HG02884 (cell line): Measurements from ENCODE around the gene EIF3L.
"Not testable (repeated sequence)": the region's sequence is repeated elsewhere in the genome, so short reads cannot be mapped to it uniquely, and the experiment has no call there.

Source experiments
- ATAC-seq: cut with Tn5 transposase; IDR thresholded peaks from one replicate; pipeline ENCODE4 v1.9.1; 2021; ENCODE audit warnings: mild to moderate bottlenecking, moderate library complexity; ENCODE audit not compliant: unreplicated experiment

Gene EIF3L

GRCh38 chr22:37849089-37849751, at the start of gene EIF3L:
Gene EIF3L, plus strand, starts transcription at chr22:37849419. Its CDS starts 31 bp downstream, at chr22:37849450.
- ATAC-seq = peak; percentile 56

- ATAC-seq = not testable (repeated sequence)
Measured at GRCh38 chr22:37799979-37800378, 49.2 kb upstream of the EIF3L start.

GRCh38 chr22:37801946-37802309, 47.3 kb upstream of the EIF3L start:
- ATAC-seq = no peak

- ATAC-seq = no peak
Measured at GRCh38 chr22:37802310-37803194, 46.7 kb upstream of the EIF3L start.

- no peak for ATAC-seq
Measured at GRCh38 chr22:37803195-37803638, 46.0 kb upstream of the EIF3L start.

- ATAC-seq = no peak
Measured at GRCh38 chr22:37803639-37804351, 45.4 kb upstream of the EIF3L start.

- no peak for ATAC-seq
Measured at GRCh38 chr22:37804352-37804880, 44.8 kb upstream of the EIF3L start.

- ATAC-seq = no peak
Measured at GRCh38 chr22:37804881-37805809, 44.1 kb upstream of the EIF3L start.

- ATAC-seq = no peak
Measured at GRCh38 chr22:37805810-37806277, 43.4 kb upstream of the EIF3L start.

- no peak for ATAC-seq
Measured at GRCh38 chr22:37806409-37807333, 42.5 kb upstream of the EIF3L start.

- peak; percentile 64 for ATAC-seq
Measured at GRCh38 chr22:37807410-37808293, 41.6 kb upstream of the EIF3L start, which contains the start of gene GCAT. Gene GCAT, plus strand, starts transcription at chr22:37807934. Its CDS starts 34 bp downstream, at chr22:37807968.

- no peak for ATAC-seq
Measured at GRCh38 chr22:37808294-37808657, 40.9 kb upstream of the EIF3L start.

- ATAC-seq = no peak
Measured at GRCh38 chr22:37809672-37810333, 39.4 kb upstream of the EIF3L start.

GRCh38 chr22:37811867-37812266, 37.4 kb upstream of the EIF3L start:
- ATAC-seq = no peak

GRCh38 chr22:37812869-37813678, 36.1 kb upstream of the EIF3L start:
- ATAC-seq = no peak

- ATAC-seq = no peak
Measured at GRCh38 chr22:37815593-37815992, 33.6 kb upstream of the EIF3L start.
